Right lobe of liver (tissue), 6 donors: Measurements from ENCODE around the gene KCNC1. TPM values are rescaled to one million over a fixed set of nuclear protein-coding genes. Genes with fewer than 3 reads are reported as not detected.

Source experiments
- ATAC-seq, 4 donors: fragments of 200-7000 bp; cut with Tn5 transposase; one replicate each; pipeline ENCODE4 v1.9.1; 2020; ENCODE audit warnings: mild to moderate bottlenecking in 4 of 4, moderate library complexity in 4 of 4
- DNase-seq, 3 donors: peaks; one replicate each; pipeline ENCODE4 v3.0.0-alpha.2; 2020
- H3K27ac ChIP-seq, 3 donors: fragments of 200-600 bp; one replicate each; pipeline ENCODE4 v1.8.0; 2022
- H3K27me3 ChIP-seq, 2 donors: fragments of 200-600 bp; one replicate each; pipeline ENCODE4 v1.8.0; 2022
- H3K36me3 ChIP-seq, 4 donors: fragments of 200-600 bp; sonication (generic) in 1 of 4; one replicate each; pipeline versions ENCODE4 v1.5.1 to v1.8.0; 2017 to 2022; ENCODE audit warnings: control low read depth in 1 of 4
- H3K4me1 ChIP-seq, 4 donors: fragments of 200-600 bp; sonication (generic) in 1 of 4; one replicate each; pipeline versions ENCODE4 v1.5.1 to v1.8.0; 2017 to 2022; ENCODE audit warnings: control low read depth in 1 of 4
- H3K4me3 ChIP-seq, 3 donors: fragments of 200-600 bp; one replicate each; pipeline ENCODE4 v1.8.0; 2022
- H3K9me3 ChIP-seq, 4 donors: fragments of 200-600 bp; sonication (generic) in 1 of 4; one replicate each; pipeline versions ENCODE4 v1.5.1 to v1.8.0; 2017 to 2022; ENCODE audit warnings: control low read depth in 1 of 4
- CTCF ChIP-seq, 4 donors: fragments of 200-600 bp in 3 of 4; fragments of 450-650 bp in 1 of 4; IDR thresholded peaks; one replicate each; pipeline versions ENCODE4 v1.5.1 to v1.8.0; 2016 to 2022; ENCODE audit warnings: antibody characterized with exemption in 4 of 4, mild to moderate bottlenecking in 2 of 4
- POLR2A ChIP-seq: fragments of 450-650 bp; IDR thresholded peaks from one replicate; pipeline ENCODE4 v1.6.1; 2017; ENCODE audit warnings: antibody characterized with exemption, mild to moderate bottlenecking
- WGBS: methylation state at CpG from one replicate; pipeline ENCODE4 v1.1.6; 2018; ENCODE audit warnings: low coverage, low lambda C conversion rate; ENCODE audit not compliant: insufficient coverage; ENCODE audit errors: missing lambda C conversion rate; 5-methylcytosine and 5-hydroxymethylcytosine counted together
- intact Hi-C, 2 donors: fragments of 100-400 bp; cut with DNase I; formaldehyde crosslinking; loops; one replicate each; pipeline versions ENCODE4 v1.11.2 to v1.14.1; 2022
- total RNA-seq, 6 experiments: library from RNA; depleted of rRNA in 2 of 6; stranded (reverse); fragments of >200 nt in 2 of 6; fragmentation: NEBNext Ultra II Directional in 3 of 6; extraction: Animal tissue kit (Norgen Biotek cat#: 25700) in 3 of 6; gene quantifications; one replicate each; pipeline versions ENCODE4 v1.1.0 to v1.2.4, GENCODE V29; 2016 to 2023
- donor health status: DM: no; HTN: yes; CAD: no.
- donor health status: DM: no; HTN: no; CAD: no.
- donor health status: DM: no; HTN: no; CAD: no.
- donor health status: DM: no; HTN: yes; CAD: no.
- donor health status: DM: no; HTN: yes; CAD: no.

KCNC1 gene
- total RNA-seq, 6 experiments from 2014 or later, result not detected

DNA sequence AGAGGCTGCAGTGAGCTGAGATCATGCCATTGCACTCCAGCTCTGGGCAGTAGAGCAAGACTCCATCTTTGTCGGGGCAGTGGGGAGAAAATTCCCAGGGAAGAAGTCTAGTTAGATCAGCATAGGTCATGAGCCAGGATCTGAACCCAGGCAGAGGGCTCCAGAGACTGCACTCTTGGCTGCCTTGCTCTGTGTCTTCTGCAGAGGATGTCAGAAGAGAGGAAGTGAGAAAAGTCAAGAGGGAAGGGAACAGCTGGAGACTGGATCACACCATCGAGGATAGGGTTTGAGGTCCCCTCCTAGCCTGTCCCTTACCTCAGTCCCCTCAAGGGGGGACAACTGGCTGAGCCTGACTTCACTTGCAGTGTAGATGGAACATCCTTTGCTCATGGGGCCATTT is 9.4 kb upstream of the KCNC1 start:
- H3K27me3 ChIP-seq, result peaks cover 6 to 25% of the 10 kb centered on the region in 2 donors
- 55% methylated on average over 2 of the region's 2 CpGs for WGBS
- no peak for ATAC-seq
- no peak for TF ChIP-seq POLR2A
- no peak for TF ChIP-seq CTCF (IDR thresholded peaks at IDR 0.05)
- intact Hi-C loops, result loop anchor here in 1 of 2 donors (5.0 kb wide), 1 partner anchor 128 kb away; no protein-coding TSS in a partner anchor
- H3K4me3 ChIP-seq, result no peak overlapping the region
- no peak overlapping the region for H3K27ac ChIP-seq
- no peaks in the 10 kb centered on the region for H3K9me3 ChIP-seq
- no peaks in the 10 kb centered on the region for H3K4me1 ChIP-seq
- H3K36me3 ChIP-seq, result no peaks in the 10 kb centered on the region
- DNase-seq, result no peak

- H3K4me3 ChIP-seq, result no peak overlapping the region
- H3K9me3 ChIP-seq, result no peaks in the 10 kb centered on the region
- TF ChIP-seq POLR2A, result no peak
- no peak for TF ChIP-seq CTCF (IDR thresholded peaks at IDR 0.05)
- H3K27ac ChIP-seq, result no peak overlapping the region
- peaks cover 0 to 12% (median 3%) of the 10 kb centered on the region in 4 donors for H3K4me1 ChIP-seq
- 50% methylated on average over 2 of the region's 2 CpGs for WGBS
- no peaks in the 10 kb centered on the region for H3K27me3 ChIP-seq
- no peak for DNase-seq
- H3K36me3 ChIP-seq, result no peaks in the 10 kb centered on the region
- intact Hi-C loops, result no loop called here
- ATAC-seq, result no peak
Measured at GRCh38 chr11:17730137-17730536, 4.4 kb upstream of the KCNC1 start.

DNA sequence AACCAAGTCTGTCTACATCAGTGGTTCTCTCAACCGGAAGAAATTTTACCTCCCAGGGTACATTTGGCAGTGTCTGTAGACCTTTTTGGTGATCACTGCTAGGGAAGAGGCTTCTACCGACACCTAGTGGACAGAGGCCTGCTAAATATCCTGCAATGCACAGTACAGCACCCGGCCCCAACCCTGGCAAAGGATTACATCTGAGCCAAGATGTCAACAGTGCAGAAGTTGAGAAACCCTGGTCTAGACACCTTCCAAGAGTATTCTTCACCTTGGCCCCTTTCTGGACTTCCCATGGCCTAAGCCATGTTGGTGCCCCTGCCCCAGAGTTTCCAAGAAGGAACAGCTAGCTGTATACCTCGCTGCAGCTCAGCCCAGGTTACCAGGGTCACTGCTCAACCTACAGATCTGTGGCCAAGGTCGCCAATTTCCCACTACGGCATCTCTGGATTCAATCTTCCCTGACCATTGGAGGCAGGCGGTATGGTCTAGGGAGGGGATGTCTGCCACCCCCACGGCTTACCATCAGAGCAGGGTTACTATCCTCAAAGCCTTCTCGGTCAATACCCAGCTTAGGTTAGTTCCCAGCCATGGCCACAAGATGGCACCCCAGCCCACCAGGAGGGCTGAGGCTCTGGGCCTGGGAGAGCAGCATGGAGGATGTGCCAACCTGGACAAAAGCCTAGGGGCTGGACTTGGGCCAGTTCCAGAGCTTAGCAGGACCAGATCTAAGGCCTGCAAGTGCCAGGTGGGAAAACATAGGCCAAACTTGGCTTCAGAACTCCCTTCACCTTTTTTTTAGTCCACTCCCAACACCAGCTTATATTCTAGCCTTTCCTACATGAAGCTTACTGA is 3.7 kb upstream of the KCNC1 start:
- Histone ChIP-seq H3K36me3 (no peaks in the 10 kb centered on the region), H3K9me3 (no peaks in the 10 kb centered on the region), H3K27ac (no peak overlapping the region), H3K27me3 (no peaks in the 10 kb centered on the region), H3K4me1 (peaks cover 0 to 15% (median 3%) of the 10 kb centered on the region in 4 donors), H3K4me3 (no peak overlapping the region)
- intact Hi-C loops, result no loop called here
- DNase-seq (peak; percentile 89 to 97 (median 94)), ATAC-seq (peak; percentile 96 to 98 (median 96))
- no peak for TF ChIP-seq POLR2A
- peak; percentile 77 to 94 (median 89) for TF ChIP-seq CTCF (IDR thresholded peaks at IDR 0.05)
- 17% methylated on average over 4 of the region's 9 CpGs for WGBS

DNA sequence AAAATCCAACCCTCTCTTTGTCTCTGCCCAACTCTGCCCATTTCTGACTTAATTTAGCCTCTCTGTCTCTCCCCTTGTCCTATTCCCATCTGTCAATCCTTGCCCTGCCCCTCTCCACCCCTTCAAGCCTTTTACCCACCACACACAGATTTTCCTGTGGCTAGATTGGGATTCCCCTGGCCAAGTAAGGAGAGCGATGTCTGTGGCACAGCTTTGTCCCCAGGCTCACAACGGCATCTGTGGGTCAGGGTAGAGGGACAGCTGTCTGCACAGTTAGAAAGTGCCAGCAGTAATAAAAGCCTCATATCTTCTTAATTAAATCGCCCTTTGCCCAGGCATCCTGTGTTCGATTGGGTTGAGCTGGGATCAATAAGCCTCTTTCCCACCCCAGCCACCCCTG is 1.3 kb upstream of the KCNC1 start:
- Histone ChIP-seq H3K4me3 (no peak overlapping the region), H3K27ac (no peak overlapping the region), H3K27me3 (peaks cover 0 to 12% of the 10 kb centered on the region in 2 donors), H3K9me3 (no peaks in the 10 kb centered on the region), H3K36me3 (no peaks in the 10 kb centered on the region), H3K4me1 (peaks cover 0 to 15% (median 3%) of the 10 kb centered on the region in 4 donors)
- TF ChIP-seq POLR2A (no peak), CTCF (IDR thresholded peaks at IDR 0.05) (no peak)
- ATAC-seq (no peak), DNase-seq (no peak)
- intact Hi-C loops, result no loop called here
- 83% methylated on average over 2 of the region's 4 CpGs for WGBS
